Hematopoietic multipotent progenitor cell treated with erythropoietin and hydrocortisone succinate and interleukin-3 and kit ligand, for 6 days (in vitro differentiated cells): ENCODE data around the gene DTX3.
"Not testable (repeated sequence)": the region's sequence is repeated elsewhere in the genome, so short reads cannot be mapped to it uniquely, and the experiment has no call there.

Source experiments
- DNase-seq: peaks from one replicate; pipeline ENCODE4 v3.0.0-alpha.2; 2015

The DTX3 gene

DNA sequence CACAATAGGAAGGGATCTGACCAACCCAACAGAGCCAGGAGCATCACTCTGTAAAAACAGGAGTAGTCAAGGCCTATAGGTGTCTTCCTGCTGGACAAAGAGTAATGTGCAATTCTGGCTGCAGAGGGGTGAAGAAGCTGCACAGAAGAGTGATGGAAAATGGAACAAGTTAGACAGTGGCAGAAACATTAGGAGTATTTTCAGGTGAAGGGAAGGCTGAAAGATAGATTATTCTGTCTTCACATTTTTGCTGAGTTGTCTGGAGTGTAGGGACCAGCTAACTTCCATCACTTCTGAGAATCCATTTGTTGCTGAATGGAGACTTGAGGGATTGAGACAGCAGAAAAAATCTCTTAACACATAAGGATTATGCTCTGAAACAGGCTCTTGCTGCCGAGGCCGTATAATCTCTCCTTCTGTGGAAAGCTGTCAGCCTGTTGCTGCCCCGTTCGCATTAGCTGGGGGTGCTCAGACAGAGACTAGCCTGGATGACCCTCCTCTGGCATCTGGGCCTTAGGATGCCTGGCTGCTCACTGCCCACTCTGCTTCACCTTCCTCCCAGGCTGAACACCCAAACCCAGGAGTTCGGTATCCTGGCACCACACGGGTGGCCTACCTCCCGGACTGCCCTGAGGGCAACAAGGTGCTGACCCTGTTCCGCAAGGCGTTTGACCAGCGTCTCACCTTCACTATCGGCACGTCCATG is 3.5 kb downstream of the DTX3 start:
- DNase-seq: no peak

DNA sequence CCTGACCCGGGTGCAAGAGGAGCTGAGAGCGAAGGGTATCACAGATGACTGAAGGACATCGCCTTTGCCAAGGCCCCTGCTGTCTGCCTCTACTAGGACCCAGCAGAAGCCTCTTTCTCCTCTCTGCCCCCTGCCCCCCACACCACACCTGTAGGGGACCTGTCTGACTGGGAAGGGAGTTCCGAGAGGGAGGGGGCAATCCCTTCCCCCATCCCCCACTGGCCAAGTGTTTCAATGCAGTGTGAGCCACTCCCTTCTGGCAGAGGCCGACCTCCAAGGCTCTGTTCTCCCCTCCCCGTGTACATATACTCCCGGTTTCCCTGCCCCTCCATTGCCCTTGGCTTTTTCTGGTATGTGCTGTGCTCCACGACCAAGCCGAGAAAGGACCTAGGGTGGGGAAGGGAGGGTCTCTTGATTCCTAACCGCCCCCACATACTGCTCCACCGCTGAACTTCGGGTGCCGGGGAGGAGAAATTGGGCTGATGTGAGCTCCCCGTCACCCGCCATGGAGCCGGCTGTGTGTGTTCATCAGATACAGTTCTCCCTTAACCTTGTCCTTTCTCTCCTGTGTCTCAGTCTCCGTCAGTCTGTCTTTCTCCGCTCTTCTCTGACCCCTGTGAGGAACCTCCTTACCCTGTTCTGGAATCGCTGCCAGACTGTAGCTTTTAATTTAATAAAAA is 4.6 kb downstream of the DTX3 start:
- DNase-seq: no peak

DNA sequence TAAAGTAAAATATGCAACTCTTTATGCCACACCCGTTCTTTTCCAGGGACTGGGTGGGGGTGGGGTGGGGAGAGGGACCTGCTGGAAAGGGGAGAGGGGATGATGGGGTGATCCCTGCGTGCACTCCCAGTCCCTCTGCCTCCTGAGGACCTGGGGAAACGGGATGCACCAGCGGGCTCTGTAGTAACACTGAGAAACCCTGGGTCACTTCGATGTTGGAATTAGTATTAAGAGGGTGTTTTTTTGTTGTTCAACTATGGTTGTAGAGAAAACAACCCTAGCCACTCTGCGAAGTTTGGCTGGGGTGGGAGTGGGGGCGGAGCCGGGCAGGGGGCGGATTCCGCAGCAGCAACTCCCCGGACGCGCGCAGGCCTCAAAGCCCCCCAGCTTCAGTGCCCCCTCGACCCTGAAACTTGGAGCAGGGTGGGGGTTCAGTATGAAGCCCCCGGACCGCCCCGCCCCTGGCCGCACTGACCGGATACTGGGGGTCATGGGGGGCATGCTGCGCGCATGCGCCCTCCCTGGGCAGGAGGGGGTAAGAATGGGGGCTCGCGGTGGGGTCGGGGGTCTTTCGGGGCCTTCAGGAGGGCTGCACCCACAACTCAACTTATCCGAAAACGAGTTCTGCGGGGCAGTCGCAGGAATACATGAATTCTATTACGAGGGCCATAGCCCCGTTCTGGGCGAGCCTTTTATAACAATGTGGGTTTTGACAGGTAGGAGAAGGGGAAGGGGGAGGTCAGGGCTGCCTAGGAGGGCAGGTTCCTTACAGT is 5.3 kb downstream of the DTX3 start:
- no peak for DNase-seq

DNA sequence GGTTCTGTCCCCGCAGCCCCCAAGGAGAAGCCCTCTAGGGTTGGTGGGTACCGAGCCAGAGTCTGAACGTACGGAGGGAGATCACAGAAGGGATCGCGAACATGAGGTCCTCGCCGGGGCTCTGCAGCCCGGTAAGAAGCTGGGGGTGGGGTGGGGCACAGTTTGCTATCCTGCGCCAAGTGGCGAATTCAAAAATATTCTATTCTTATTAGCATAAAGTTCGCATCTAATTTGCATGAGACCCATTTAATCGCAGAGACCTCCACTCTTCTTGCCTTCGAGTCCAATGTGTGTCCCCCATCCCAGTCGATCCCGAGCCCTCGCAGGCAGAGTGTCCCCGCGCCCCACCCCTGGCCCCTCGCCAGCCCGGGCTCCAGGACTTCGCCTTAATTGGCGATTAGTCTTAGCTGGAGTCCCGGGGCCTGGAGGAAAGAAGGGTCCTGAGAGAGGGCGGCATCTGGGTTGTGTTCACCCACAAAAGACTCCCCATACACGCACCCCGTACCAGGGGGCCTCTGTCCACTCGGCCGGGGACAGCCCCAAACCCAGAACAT is 6.0 kb downstream of the DTX3 start:
- DNase-seq: peak; percentile 40

DNA sequence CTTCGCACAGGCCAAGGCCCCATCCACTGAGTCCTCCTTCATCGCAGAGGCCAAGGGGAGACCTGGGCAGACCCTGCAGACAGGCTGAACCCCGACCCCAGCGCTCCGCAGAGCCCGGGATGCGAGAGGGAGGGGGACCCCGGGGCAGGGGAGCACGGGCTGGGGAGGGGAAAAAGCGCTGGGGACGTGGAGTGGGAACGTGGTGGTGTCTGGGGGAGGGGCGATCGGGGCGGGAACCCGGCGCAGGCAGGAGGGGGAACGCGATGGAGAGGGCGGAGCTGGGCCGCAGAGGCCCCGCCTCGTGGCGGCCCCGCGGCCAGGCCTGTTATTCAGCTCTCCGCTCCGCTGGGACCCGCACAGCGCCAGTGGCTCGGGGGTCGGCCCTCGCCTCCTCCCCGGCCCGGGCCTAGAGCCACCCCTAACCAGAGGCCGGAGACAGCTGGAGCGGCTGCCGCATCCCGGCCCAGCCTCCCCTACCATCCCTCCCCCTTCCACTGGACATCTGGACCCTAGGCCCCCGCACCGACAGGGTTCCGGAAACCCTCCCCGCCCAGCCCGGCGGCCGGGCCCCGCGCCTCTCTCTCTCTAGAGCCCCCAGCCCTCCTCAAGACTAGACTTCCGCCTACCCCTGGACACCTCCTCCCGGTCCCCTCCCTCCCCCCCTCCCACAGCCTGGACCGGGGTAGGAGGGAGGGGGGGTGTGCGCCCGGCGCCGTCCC is 6.6 kb downstream of the DTX3 start, which contains the start of gene ARHGEF25:
Gene ARHGEF25 (plus strand): TSS at position 328 of the 719 bp plus-strand sequence. CDS start 460 bp downstream, outside the sequence.
- peak; percentile 35 for DNase-seq

DNA sequence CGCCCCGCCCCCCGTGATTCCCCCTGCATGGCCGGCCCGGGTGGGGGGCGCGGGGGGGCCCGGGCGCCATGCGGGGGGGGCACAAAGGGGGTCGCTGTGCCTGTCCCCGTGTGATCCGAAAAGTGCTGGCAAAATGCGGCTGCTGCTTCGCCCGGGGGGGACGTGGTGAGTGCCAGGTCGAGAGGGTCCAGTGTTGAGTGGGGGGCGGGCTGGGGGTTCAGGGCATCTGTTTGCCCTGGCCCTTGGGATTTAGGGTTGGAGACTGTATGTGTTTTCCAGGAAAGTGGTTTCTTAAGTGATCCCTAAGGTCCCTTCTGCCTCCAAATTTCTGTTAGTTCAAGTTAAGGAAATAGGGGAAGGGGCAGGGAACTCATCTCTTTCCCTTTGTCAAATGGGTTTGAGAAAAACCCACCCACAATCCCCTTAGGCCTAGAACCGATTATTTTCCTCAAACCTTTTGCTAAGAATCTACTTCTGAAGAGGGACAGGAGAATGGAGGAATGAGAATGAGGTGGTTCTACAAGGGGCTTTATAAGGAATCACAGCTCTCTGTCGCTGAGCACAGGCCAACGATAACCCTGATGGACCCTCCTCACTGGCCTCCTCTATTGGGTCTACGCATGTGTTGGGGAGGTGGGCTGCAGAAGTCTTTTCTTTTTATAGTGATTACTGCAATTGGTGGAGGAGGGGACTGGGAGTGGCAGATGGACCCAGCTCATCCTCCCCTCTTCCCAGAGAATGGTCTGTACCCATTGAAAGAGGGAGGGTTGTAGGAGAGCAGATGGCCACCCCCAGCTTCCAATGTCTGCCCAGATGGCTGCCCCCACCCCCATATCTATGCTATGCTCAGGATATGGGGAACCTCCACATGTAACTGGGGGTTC is 7.4 kb downstream of the DTX3 start:
- no peak for DNase-seq

DNA sequence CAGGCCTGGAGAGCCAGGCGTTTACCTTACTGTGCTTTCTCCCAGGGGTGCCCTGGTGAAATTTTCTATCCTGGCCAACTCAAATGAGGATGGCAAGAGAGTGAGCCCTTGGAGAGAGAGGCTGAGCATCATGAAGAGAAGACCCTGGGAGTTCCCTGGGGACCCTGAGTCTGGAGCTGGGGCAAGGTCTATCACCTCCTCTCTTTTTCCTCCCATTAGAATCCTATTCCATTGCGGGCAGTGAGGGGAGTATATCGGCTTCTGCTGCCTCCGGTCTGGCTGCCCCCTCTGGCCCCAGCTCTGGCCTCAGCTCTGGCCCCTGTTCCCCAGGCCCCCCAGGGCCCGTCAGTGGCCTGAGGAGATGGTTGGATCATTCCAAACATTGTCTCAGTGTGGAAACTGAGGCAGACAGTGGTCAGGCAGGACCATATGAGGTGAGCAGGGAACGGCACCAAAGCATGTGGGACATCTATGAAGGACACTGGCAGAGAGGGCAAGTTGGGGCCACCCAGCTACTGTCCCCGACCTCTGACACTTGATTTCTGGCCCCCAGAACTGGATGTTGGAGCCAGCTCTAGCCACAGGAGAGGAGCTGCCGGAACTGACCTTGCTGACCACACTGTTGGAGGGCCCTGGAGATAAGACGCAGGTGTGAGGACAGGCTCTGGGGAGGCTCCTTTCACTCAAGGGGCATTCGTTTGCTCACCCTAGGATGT is 8.2 kb downstream of the DTX3 start:
- DNase-seq: no peak

DNA sequence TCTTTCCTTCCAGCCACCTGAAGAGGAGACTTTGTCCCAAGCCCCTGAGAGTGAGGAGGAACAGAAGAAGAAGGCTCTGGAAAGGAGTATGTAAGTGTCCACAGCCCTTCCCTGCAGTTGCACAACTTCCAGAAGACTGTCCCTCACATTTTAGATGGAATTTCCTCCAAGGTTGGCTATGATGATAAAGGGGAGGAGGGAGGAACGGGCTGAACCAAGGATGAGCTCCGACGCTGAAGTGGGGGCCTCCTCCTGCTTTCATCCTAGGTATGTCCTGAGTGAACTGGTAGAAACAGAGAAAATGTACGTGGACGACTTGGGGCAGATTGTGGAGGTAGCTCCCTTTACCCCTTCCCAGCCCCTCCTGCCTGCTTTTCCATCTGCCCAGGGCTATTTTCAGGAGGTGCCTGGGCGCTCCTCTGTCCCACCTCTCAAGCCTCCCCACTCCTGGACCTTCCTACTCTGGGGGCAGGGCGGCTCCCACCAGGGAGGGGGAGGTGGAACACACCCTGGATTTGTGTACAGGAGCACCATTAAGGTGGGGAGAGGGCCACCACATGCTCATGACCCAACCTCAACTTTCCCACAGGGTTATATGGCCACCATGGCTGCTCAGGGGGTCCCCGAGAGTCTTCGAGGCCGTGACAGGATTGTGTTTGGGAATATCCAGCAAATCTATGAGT is 8.9 kb downstream of the DTX3 start:
- no peak for DNase-seq

DNA sequence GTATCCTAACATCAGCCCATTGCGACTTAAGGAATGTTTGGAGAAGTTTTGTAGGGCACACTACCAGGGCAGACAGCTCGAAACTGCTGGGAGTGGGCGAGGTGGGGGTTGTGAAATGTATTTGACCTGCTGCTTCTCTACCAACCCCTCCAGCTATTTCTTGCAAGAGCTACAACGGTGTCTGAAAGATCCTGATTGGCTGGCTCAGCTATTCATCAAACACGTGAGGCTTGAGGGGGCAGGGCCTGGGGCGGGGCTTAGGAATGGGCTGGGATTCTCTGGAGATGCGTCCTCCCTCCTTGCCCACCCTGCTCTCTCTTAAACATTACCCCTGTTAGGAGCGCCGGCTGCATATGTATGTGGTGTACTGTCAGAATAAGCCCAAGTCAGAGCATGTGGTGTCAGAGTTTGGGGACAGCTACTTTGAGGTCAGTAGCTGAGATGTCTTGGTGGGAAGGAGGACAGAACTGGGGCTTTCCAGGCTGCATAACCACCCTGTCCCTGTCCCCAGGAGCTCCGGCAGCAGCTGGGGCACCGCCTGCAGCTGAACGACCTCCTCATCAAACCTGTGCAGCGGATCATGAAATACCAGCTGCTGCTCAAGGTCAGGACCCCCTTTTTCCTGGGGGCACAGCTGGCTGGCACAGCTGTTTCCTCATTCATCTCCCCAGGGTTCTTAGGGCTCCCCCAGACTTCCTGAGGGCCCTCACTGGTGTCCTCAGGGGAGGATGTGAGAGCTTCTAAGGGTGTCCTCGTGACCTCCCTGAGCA is 9.7 kb downstream of the DTX3 start:
- peak; percentile 51 for DNase-seq

DNA sequence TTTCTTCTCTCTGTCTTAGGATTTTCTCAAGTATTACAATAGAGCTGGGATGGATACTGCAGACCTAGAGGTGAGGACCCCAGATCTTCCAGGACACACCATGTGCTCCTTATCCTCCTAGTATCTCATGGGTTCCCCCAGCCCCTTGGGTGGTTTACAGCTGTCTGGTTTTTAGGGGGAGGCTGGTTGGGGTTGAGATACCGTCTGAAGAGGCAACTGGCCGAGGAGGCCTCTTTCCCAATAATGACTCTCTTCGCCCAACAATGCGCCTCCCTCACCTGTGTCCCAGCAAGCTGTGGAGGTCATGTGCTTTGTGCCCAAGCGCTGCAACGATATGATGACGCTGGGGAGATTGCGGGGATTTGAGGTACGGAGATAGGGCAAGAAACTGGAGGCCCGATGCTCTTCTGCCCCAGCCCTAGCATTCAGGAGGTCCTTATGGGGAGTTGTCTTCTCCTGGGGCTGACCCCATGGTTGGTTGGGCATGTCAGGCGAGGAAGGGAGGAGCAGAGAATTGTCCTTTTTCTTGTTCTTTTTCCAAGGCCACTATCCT is 10.4 kb downstream of the DTX3 start:
- DNase-seq: no peak

DNA sequence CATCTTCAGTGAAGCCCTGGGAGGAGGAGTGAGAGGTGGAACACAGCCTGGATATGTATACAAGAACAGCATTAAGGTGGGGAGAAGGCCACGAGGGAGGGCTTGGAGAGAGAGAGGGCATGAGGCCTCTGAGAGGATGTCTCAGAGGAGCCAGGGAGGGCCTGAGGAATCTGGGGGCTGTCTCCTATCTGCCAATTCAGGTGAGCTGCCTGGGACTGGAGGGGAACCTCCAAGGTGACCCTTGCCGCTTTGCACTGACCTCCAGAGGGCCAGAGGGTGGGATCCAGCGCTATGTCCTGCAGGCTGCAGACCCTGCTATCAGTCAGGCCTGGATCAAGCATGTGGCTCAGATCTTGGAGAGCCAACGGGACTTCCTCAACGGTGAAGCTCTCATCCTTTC is 11.0 kb downstream of the DTX3 start:
- no peak for DNase-seq

DNA sequence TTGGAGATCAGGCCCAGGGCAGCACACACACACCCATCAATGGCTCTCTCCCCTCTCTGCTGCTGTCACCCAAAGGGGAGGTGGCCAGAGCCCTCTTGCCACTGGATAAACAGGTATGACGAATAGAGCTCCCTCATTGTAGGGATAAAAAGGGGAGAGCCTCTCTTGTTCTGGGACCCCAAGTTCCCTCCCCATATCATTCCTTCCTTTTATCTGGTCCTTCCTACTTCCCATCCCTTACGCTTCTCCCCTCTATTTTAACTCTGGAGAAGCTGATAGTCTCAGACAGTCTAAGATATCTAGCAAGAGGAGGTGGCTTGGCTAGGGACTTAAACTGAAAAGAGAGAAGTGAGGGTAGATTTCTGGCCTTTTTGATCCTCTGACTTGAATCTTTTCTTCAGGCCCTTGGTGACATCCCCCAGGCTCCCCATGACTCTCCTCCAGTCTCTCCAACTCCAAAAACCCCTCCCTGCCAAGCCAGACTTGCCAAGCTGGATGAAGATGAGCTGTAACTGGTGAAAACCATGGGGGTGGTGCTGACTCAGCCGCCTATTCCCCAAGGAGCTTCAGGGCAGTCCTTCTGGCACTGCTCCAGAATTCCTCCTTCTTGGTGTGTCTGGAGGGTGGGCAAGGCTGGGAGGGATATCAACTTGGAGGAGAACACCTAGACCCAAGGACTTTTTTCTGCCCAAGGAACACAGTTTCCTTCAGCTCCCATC is 11.9 kb downstream of the DTX3 start:
- DNase-seq: no peak

DNA sequence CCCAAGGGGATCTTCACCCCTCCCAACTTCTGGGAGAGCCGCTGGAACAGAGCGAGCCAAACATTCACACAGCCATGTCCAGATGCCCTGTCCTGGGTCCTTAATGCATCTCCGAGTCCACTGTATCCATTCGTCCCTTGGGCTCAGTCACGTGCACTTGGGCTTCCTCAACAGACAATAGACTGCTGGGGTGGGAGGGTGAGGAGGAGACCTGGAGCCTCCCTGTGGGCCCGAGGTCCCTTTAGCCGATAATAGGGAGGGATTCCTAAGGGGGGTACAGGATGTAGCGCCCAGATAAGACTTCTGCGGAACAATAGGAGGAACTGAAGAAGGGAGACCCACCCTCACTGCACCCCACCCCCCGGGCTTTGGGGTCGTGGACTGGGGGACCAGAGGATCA is 13.3 kb downstream of the DTX3 start:
- no peak for DNase-seq

DNA sequence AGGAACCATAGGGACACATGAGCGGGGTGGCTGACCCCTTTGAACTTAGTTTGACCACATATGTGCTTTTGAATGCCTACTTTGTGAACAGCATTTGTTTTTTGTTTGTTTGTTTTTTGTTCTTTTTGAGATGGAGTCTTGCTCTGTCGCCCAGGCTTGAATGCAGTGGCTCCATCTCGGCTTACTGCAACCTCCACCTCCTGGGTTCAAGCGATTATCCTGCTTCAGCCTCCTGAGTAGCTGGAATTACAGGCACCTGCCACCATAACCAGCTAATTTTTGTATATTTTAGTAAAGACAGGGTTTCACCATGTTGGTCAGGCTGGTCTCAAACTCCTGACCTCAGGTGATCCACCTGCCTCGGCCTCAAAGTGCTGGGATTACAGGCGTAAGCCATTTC is 13.8 kb downstream of the DTX3 start:
- DNase-seq: not testable (repeated sequence)

DNA sequence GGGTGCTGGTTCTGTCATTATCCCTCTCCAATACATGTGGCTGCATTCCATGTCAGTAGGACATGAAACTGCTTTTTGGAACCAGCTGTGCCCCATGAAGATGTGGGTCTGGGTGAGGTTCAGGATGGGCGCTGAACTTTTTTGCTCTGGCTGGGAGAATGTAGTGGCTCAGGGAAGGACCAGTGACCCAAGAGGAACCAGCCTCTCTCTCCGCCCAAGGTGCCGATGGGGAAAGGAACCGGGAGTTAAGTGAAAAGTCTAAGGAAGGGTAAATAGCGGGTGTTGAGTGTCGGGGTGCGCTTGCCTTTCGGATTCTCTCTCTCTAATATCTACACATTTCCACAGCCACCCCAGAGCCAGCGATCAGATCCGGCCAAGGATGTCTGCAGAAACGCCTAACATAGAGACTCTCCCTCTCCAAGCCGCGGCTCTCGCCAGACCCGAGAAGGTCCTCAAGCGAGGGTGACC is 14.4 kb downstream of the DTX3 start:
- no peak for DNase-seq

DNA sequence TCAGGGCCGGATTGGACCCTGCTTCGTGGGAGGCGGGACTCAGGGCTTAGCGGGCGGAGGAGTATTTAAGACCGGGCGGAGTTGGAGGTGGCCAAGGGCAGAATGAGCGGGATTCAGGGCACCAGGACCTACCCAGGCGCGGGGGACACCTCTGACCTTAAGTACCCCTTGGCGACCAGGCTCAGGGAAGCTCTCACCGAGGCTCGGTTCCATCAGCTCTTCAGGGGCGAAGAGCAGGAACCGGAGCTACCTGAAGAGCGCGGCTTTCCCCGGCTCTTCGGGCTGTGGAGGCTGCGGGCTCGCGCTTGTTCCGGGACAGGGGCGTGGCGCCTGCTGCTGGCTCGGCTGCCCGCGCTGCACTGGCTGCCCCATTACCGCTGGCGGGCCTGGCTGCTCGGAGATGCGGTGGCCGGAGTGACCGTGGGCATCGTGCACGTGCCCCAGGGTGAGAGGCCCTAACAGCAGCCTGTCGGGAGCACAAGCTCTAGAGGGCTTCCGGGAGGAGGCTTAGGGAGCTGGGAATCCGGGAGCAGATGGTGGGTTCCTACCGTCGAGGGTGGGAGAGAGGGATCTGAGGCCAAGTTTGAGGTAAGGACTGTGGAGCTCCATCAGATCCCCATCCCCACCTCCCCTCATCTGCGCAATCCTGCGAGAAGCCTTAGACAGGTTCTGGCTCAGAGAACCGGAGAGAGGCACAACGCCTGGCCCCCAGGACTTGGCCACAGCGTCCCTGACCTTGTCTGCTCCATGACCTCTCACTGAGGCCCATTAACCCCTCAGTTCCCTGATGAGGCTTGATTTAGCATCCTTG is 15.0 kb downstream of the DTX3 start:
- peak; percentile 42 for DNase-seq

DNA sequence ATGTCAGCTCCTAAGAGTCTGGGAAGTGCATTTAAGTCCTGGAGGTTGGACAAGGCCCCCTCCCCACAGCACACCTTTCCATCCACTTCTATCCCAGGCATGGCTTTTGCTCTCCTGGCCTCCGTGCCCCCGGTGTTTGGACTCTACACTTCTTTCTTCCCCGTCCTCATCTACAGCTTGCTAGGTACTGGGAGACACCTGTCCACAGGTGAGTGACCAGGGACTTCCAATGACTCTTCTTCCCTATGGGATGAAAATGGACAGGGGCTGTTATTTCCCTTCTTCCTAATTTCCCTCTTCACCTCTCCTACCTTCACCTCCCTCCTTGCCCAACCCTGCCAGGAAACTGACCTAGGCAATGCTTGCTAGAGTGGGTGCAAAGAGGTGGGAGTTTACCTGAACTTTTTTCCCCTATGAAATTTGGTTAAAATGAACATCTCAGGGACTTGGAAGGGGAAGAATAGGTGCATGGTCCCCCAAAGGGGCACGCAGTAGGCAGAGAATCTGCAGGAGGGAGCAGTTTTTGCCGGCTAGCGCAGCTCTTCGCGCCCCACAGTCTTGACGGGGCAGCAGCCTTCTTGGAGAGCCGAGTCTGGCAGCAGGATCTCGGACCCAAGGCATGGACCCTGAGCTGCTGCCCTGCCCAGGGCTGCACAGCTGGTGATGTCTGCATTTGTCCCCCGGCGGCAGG is 15.8 kb downstream of the DTX3 start:
- no peak for DNase-seq
